ENCODE results near the gene ARHGAP22. TPM values are rescaled to one million over a fixed set of nuclear protein-coding genes. Genes with fewer than 3 reads are reported as not detected.
A peak's percentile ranks its signal among the peaks of the same experiment; 100 is the strongest.

The ARHGAP22 gene
- total and polyA plus RNA-seq, 4 donors: 0.23 to 2.3 (median 0.54) TPM

- TF ChIP-seq RXRA (IDR thresholded peaks at IDR 0.05): no peak
These were observed 50.6 kb downstream of the ARHGAP22 start (continued) for GRCh38 chr10:48554246-48554645.

DNA sequence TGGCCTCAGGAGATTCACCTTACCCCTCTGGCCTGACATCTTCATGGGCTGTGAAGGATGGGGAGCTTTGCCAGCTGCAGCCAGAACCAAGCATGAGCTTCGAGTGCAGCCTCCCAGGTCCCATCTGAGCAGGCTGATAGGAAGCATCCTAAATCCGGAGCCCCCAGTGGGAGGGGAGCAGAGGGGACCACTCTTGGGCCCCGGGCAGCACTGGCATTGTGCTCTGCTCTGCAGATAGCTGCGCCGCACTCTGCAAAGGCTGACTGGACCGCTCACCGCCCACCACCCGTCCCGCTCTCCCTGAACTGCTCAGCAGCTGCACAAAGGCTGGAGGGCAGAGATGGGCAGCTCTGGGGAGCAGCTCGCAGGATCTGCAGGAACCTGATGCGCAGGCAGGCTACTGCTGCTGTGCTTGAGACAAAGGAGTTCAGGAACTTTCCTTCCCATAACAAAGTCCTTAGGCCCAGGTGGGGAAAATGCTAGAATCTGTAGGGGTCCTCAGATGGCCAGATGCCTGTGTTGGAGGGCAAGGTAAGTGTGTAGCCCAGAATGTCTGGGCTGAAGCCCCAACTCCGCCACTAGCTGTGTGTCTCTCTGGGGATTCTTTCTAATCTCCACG, 51.8 kb downstream of the ARHGAP22 start:
- Histone ChIP-seq H3K27me3 (ENCODE audit: control insufficient read depth in 4 of 4, insufficient read depth in 4 of 4, low read length in 3 of 4) (no peaks in the 10 kb centered on the region), H3K4me3 (ENCODE audit: low read depth in 1 of 3, low read length in 3 of 3) (no peak overlapping the region), H3K9me3 (ENCODE audit: control insufficient read depth in 4 of 4, low read length in 3 of 4) (no peaks in the 10 kb centered on the region), H3K9ac (ENCODE audit: low read depth in 1 of 2, low read length in 2 of 2) (no peak overlapping the region), H3K36me3 (ENCODE audit: control insufficient read depth in 4 of 4, insufficient read depth in 3 of 4, low read depth in 1 of 4, low read length in 3 of 4) (no peaks in the 10 kb centered on the region), H3K27ac (ENCODE audit: low read depth in 1 of 2, low read length in 2 of 2) (no peak overlapping the region), H3K4me1 (ENCODE audit: control insufficient read depth in 4 of 4, insufficient read depth in 4 of 4, low read length in 3 of 4) (no peaks in the 10 kb centered on the region)
- WGBS: 91% methylated on average over 13 of the region's 13 CpGs
- no peak for DNase-seq (ENCODE audit: low spot score)
- TF ChIP-seq HNF4G (IDR thresholded peaks at IDR 0.05): no peak
- TF ChIP-seq FOXA1 (IDR thresholded peaks at IDR 0.05): no peak
- no peak for TF ChIP-seq GABPA (IDR thresholded peaks at IDR 0.05 in 1 of 2, conservative IDR thresholded peaks at IDR 0.05 in 1 of 2)
- no peak for TF ChIP-seq FOXA2 (IDR thresholded peaks at IDR 0.05)
- TF ChIP-seq TAF1 (conservative IDR thresholded peaks at IDR 0.05): no peak
- TF ChIP-seq JUND (IDR thresholded peaks at IDR 0.05): no peak
- no peak for TF ChIP-seq YY1 (IDR thresholded peaks at IDR 0.05)
- TF ChIP-seq, protein P1, sequence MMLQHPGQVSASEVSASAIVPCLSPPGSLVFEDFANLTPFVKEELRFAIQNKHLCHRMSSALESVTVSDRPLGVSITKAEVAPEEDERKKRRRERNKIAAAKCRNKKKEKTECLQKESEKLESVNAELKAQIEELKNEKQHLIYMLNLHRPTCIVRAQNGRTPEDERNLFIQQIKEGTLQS (IDR thresholded peaks at IDR 0.05): no peak
- TF ChIP-seq HNF4A (conservative IDR thresholded peaks at IDR 0.05): no peak
- no peak for TF ChIP-seq RAD21 (IDR thresholded peaks at IDR 0.05)
- TF ChIP-seq EGR1 (IDR thresholded peaks at IDR 0.05; ENCODE audit: low read depth in 2 of 2): no peak
- TF ChIP-seq NR2F2 (IDR thresholded peaks at IDR 0.05): no peak
- TF ChIP-seq, protein P2, sequence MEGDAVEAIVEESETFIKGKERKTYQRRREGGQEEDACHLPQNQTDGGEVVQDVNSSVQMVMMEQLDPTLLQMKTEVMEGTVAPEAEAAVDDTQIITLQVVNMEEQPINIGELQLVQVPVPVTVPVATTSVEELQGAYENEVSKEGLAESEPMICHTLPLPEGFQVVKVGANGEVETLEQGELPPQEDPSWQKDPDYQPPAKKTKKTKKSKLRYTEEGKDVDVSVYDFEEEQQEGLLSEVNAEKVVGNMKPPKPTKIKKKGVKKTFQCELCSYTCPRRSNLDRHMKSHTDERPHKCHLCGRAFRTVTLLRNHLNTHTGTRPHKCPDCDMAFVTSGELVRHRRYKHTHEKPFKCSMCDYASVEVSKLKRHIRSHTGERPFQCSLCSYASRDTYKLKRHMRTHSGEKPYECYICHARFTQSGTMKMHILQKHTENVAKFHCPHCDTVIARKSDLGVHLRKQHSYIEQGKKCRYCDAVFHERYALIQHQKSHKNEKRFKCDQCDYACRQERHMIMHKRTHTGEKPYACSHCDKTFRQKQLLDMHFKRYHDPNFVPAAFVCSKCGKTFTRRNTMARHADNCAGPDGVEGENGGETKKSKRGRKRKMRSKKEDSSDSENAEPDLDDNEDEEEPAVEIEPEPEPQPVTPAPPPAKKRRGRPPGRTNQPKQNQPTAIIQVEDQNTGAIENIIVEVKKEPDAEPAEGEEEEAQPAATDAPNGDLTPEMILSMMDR (IDR thresholded peaks at IDR 0.05; ENCODE audit: low read depth, low read length, missing input control): no peak
- no peak for TF ChIP-seq RXRA (IDR thresholded peaks at IDR 0.05)
- TF ChIP-seq, protein P3, sequence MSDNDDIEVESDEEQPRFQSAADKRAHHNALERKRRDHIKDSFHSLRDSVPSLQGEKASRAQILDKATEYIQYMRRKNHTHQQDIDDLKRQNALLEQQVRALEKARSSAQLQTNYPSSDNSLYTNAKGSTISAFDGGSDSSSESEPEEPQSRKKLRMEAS (IDR thresholded peaks at IDR 0.05): no peak
- TF ChIP-seq, protein P4, sequence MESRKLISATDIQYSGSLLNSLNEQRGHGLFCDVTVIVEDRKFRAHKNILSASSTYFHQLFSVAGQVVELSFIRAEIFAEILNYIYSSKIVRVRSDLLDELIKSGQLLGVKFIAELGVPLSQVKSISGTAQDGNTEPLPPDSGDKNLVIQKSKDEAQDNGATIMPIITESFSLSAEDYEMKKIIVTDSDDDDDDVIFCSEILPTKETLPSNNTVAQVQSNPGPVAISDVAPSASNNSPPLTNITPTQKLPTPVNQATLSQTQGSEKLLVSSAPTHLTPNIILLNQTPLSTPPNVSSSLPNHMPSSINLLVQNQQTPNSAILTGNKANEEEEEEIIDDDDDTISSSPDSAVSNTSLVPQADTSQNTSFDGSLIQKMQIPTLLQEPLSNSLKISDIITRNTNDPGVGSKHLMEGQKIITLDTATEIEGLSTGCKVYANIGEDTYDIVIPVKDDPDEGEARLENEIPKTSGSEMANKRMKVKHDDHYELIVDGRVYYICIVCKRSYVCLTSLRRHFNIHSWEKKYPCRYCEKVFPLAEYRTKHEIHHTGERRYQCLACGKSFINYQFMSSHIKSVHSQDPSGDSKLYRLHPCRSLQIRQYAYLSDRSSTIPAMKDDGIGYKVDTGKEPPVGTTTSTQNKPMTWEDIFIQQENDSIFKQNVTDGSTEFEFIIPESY (IDR thresholded peaks at IDR 0.05): no peak
- TF ChIP-seq SP1 (IDR thresholded peaks at IDR 0.05): no peak

DNA sequence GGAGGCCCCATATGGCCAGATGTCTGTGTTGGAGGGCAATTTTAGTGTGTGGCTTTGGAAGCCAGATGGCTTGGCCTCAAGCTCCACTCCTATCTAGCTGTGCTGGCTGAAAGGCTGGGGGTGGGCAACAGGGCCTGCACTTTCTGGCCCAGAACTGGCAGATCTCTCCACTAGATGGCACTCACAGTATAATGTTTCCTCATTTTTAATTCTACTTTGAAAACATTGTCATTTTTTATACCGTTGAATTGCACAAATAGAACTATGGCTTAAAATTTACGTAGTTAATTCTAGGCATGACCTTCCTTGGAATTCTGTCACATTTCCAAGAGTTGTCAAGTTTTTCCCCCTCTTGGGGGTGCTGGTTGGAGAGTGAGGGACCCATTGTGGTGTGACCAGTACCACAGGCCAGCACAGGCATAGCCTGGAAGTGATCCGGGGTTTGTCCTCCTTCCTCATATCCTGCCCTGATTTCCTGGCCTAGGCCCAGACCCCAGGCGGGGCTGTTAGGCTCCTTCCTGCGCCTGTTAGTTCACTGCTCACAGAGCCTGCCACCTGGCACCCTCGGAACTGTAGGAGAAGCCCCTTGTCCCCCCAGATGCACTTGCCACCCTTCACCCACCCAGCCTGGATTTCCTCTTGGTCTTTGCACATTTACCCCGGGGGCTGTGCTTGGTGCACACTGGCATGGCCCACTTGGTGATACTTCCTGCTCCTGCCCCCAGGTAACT, 52.8 kb downstream of the ARHGAP22 start:
- TF ChIP-seq, protein P1 (IDR thresholded peaks at IDR 0.05): no peak
- TF ChIP-seq NR2F2 (IDR thresholded peaks at IDR 0.05) (no peak), RAD21 (IDR thresholded peaks at IDR 0.05) (peak; percentile 74 to 80)
- TF ChIP-seq, protein P2 (IDR thresholded peaks at IDR 0.05; ENCODE audit: low read depth, low read length, missing input control): peak; percentile 62
- H3K27ac ChIP-seq (ENCODE audit: low read depth in 1 of 2, low read length in 2 of 2): no peak overlapping the region
- H3K4me3 ChIP-seq (ENCODE audit: low read depth in 1 of 3, low read length in 3 of 3): no peak overlapping the region
- WGBS: 52% methylated on average over 7 of the region's 7 CpGs
- H3K4me1 ChIP-seq (ENCODE audit: control insufficient read depth in 4 of 4, insufficient read depth in 4 of 4, low read length in 3 of 4): no peaks in the 10 kb centered on the region
- no peak overlapping the region for H3K9ac ChIP-seq (ENCODE audit: low read depth in 1 of 2, low read length in 2 of 2)
- H3K27me3 ChIP-seq (ENCODE audit: control insufficient read depth in 4 of 4, insufficient read depth in 4 of 4, low read length in 3 of 4): no peaks in the 10 kb centered on the region
- DNase-seq (ENCODE audit: low spot score): no peak
- H3K9me3 ChIP-seq (ENCODE audit: control insufficient read depth in 4 of 4, low read length in 3 of 4): no peaks in the 10 kb centered on the region
- H3K36me3 ChIP-seq (ENCODE audit: control insufficient read depth in 4 of 4, insufficient read depth in 3 of 4, low read depth in 1 of 4, low read length in 3 of 4): no peaks in the 10 kb centered on the region
